IPS-20b (cell line): Measurements from ENCODE around the gene CAPN14.

Experiments used
- H3K27ac ChIP-seq: one replicate; pipeline ENCODE4 v1.5.1; 2013; ENCODE audit warnings: low read length
- H3K27me3 ChIP-seq: 2 replicates; pipeline ENCODE4 v1.6.1; 2013; ENCODE audit warnings: mild to moderate bottlenecking, low read length, inconsistent platforms; ENCODE audit not compliant: insufficient read depth
- H3K36me3 ChIP-seq: 2 replicates; pipeline ENCODE4 v1.6.1; 2013; ENCODE audit warnings: low read depth, mild to moderate bottlenecking, inconsistent platforms, low read length, moderate library complexity; ENCODE audit not compliant: insufficient read depth
- H3K4me1 ChIP-seq: 2 replicates; pipeline ENCODE4 v1.6.1; 2013; ENCODE audit warnings: mild to moderate bottlenecking, control low read depth, inconsistent platforms, low read length, moderate library complexity; ENCODE audit not compliant: insufficient read depth
- H3K4me3 ChIP-seq: 2 replicates; pipeline ENCODE4 v1.5.1; 2013; ENCODE audit warnings: mild to moderate bottlenecking, low read length, inconsistent platforms
- H3K9ac ChIP-seq: 2 replicates; pipeline ENCODE4 v1.6.1; 2013; ENCODE audit warnings: low read depth, mild to moderate bottlenecking, inconsistent platforms, low read length, moderate library complexity
- H3K9me3 ChIP-seq: 2 replicates; pipeline ENCODE4 v1.6.1; 2013; ENCODE audit warnings: mild to moderate bottlenecking, low read depth, low read length, inconsistent platforms; ENCODE audit not compliant: insufficient read depth

The CAPN14 gene

GRCh38 chr2:31233231-31233630, 15.9 kb upstream of the CAPN14 start:
- Histone ChIP-seq H3K9ac (no peak overlapping the region), H3K27me3 (peaks cover 13% of the 10 kb centered on the region), H3K4me1 (peaks cover 4% of the 10 kb centered on the region; the same call in 1 of the 2 replicates), H3K36me3 (no peaks in the 10 kb centered on the region), H3K27ac (no peak overlapping the region), H3K9me3 (no peaks in the 10 kb centered on the region), H3K4me3 (no peak overlapping the region)

- H3K4me1 ChIP-seq = peaks cover 4% of the 10 kb centered on the region; the same call in 1 of the 2 replicates
- H3K36me3 ChIP-seq = no peaks in the 10 kb centered on the region
- peaks cover 13% of the 10 kb centered on the region for H3K27me3 ChIP-seq
- H3K27ac ChIP-seq = no peak overlapping the region
- no peak overlapping the region for H3K4me3 ChIP-seq
- no peak overlapping the region for H3K9ac ChIP-seq
- no peaks in the 10 kb centered on the region for H3K9me3 ChIP-seq
These were observed 15.3 kb upstream of the CAPN14 start for GRCh38 chr2:31232586-31232985.

DNA sequence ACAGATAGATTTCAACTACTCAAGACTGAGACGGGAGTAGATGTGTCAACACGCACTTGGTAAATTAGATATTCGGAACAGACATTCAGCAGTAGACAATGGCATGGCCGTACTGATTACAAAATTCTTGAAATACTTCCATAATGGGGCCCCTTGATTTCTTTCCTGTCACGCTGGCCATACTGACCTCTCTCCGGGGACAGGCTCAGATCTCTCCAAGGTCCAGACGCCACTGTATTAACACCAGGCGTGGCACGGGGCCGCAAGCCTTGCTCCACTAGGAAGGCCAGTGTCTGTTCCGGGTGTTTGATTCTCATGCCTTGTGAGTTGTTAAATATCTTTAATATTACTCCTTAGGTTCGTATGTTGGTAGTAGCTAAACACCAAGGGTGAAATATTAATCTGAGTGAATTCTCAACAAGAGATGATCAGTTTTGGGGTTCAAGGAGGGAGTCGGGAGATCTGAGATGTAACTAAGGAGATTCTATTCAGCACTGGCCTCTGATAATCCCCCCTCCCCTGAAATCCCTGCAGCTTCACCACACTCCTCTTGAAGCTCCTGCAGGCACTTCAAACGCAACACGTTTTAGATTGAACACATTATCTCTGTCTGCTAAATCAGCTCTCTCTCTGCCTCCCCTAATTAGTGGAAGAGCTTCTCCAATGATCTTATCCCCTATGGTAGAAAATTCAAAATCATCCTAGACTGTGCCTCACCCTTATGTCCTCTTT, 14.4 kb upstream of the CAPN14 start:
- Histone ChIP-seq H3K27me3 (peaks cover 13% of the 10 kb centered on the region), H3K9me3 (no peaks in the 10 kb centered on the region), H3K27ac (no peak overlapping the region), H3K36me3 (no peaks in the 10 kb centered on the region), H3K4me3 (no peak overlapping the region), H3K9ac (no peak overlapping the region), H3K4me1 (peaks cover 4% of the 10 kb centered on the region; the same call in 1 of the 2 replicates)

DNA sequence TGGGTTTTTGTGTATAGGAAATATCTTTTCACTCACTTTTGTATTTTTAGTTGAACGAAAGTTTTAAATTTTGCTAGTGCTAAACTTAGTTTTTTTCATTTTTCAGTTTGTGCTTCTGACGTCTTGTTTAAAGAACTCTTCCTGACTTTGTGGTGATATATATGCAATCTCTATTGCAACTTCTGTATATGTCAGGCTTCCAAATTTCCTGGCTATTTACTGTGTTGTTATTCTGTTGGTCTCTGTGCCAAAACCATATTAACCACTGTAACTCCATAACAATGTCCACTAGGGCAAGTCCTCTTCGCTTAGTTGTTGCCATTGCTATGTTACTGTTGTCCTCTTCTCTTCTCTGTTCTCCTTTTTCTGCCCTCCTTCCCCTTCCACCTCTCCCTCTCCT, 13.4 kb upstream of the CAPN14 start:
- H3K4me1 ChIP-seq = peaks cover 4% of the 10 kb centered on the region; the same call in 1 of the 2 replicates
- H3K4me3 ChIP-seq = no peak overlapping the region
- no peak overlapping the region for H3K9ac ChIP-seq
- no peak overlapping the region for H3K27ac ChIP-seq
- no peaks in the 10 kb centered on the region for H3K9me3 ChIP-seq
- no peaks in the 10 kb centered on the region for H3K36me3 ChIP-seq
- peaks cover 13% of the 10 kb centered on the region for H3K27me3 ChIP-seq

DNA sequence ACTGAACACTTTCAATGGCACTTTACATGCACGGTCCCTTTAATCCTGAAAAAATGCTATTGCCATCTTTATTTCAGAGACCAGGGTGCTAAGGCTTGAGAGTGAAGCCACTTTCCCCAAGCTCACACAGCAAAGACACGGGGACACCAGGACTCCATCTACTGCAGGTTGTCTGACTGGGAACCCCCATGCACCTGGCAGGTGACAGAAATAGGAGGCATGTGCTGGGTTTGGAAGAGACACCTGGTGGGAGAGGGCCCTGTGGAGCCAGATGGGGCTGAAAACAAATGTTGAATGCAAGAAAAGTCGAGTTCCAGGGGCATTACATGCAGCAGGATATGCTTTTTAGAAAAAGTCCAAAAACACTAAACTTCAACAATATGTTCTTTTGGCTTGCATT, 11.4 kb upstream of the CAPN14 start:
- Histone ChIP-seq H3K4me1 (peaks cover 4% of the 10 kb centered on the region; the same call in 1 of the 2 replicates), H3K36me3 (no peaks in the 10 kb centered on the region), H3K9ac (no peak overlapping the region), H3K9me3 (no peaks in the 10 kb centered on the region), H3K27me3 (no peaks in the 10 kb centered on the region), H3K4me3 (no peak overlapping the region), H3K27ac (no peak overlapping the region)

DNA sequence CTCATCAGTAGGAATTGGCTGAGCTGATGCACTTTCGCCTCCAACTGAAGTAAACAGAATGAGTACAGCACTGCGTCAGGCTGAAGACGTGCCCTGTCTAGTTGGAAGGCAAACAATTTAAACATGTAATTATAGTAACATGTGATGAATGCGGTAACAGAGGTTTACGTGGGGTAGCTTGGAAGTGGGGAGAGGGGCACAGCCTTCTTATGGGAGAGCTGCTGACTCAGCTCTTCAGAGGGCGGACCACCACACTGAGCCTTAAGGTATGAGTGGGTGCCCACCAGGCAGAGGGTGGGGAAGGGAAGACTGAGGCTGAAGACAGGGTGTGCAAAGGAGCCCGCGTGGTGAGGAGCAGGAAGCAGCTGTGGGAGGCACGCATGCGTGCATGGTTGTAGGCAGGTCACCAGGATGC, 10.4 kb upstream of the CAPN14 start:
- H3K9ac ChIP-seq = no peak overlapping the region
- no peak overlapping the region for H3K4me3 ChIP-seq
- H3K27me3 ChIP-seq = no peaks in the 10 kb centered on the region
- no peaks in the 10 kb centered on the region for H3K4me1 ChIP-seq
- H3K36me3 ChIP-seq = no peaks in the 10 kb centered on the region
- H3K9me3 ChIP-seq = no peaks in the 10 kb centered on the region
- no peak overlapping the region for H3K27ac ChIP-seq

DNA sequence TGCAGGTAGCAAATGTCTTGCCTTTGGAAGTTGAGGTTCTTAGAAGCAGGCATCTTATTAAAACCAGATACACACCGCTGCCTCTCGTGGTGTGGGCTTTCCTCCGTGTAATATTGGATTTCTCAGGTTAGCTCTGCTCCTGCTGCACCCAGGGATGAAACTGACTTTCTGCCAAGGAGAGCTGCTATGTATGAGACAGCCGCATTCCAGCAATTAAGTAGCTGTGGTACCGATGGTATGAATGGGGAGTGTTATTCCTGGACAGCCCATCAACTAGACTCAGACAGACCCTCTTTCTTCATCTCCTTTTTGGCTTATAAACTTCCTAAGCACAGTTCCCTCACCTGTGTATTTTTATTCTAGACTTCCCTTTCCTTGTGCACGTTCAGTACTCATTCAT, 9.8 kb upstream of the CAPN14 start:
- Histone ChIP-seq H3K4me1 (no peaks in the 10 kb centered on the region), H3K27ac (no peak overlapping the region), H3K9ac (no peak overlapping the region), H3K9me3 (no peaks in the 10 kb centered on the region), H3K36me3 (no peaks in the 10 kb centered on the region), H3K4me3 (no peak overlapping the region), H3K27me3 (no peaks in the 10 kb centered on the region)

- Histone ChIP-seq H3K27ac (no peak overlapping the region), H3K36me3 (no peaks in the 10 kb centered on the region), H3K4me1 (no peaks in the 10 kb centered on the region), H3K9me3 (no peaks in the 10 kb centered on the region), H3K4me3 (no peak overlapping the region), H3K9ac (no peak overlapping the region), H3K27me3 (no peaks in the 10 kb centered on the region)
These were observed 9.0 kb upstream of the CAPN14 start for GRCh38 chr2:31226266-31226665.

DNA sequence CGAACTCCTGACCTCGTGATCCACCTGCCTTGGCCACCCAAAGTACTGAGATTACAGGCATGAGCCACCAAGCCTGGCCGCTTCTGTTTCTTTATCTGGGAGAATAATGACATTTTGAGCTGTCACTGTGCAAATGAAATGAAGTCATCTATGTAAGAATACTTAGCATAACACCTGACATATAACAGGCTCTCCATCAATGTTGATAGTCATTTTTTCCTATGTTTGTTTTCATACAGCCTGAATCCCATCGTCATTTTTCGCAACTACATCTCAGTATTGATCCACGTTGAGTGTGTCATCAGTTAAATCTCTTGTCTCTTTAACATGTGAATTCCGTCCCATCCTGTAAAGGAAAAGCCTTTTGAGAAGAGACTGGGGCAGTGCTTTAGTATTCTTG, 6.4 kb upstream of the CAPN14 start:
- no peak overlapping the region for H3K4me3 ChIP-seq
- H3K4me1 ChIP-seq = no peaks in the 10 kb centered on the region
- H3K27ac ChIP-seq = no peak overlapping the region
- no peaks in the 10 kb centered on the region for H3K27me3 ChIP-seq
- H3K9me3 ChIP-seq = no peaks in the 10 kb centered on the region
- H3K9ac ChIP-seq = no peak overlapping the region
- H3K36me3 ChIP-seq = no peaks in the 10 kb centered on the region

- Histone ChIP-seq H3K4me1 (no peaks in the 10 kb centered on the region), H3K36me3 (no peaks in the 10 kb centered on the region), H3K27me3 (no peaks in the 10 kb centered on the region), H3K27ac (no peak overlapping the region), H3K4me3 (no peak overlapping the region), H3K9me3 (no peaks in the 10 kb centered on the region), H3K9ac (no peak overlapping the region)
These were observed 5.7 kb upstream of the CAPN14 start for GRCh38 chr2:31223026-31223425.

DNA sequence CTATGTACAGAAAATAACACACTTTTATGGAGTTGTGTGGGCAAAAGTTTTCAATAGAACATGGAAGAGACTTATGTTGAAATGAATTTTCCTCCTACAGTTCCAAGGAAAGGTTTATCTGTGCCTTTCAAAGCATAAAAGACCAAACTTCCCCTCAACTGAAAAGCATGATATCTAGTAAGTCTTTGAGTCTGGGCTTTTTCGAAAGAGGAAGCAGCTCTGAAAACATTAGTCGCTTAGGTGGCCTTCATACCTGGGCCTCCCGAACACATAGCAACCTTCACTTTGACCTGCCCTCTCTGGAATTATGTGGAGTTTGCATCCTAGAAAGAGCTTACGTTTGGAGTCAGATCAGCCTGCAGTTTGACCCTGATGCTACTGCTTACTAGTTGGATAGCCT, 4.8 kb upstream of the CAPN14 start:
- Histone ChIP-seq H3K9me3 (no peaks in the 10 kb centered on the region), H3K27me3 (no peaks in the 10 kb centered on the region), H3K36me3 (no peaks in the 10 kb centered on the region), H3K9ac (no peak overlapping the region), H3K4me3 (no peak overlapping the region), H3K4me1 (no peaks in the 10 kb centered on the region), H3K27ac (no peak overlapping the region)

DNA sequence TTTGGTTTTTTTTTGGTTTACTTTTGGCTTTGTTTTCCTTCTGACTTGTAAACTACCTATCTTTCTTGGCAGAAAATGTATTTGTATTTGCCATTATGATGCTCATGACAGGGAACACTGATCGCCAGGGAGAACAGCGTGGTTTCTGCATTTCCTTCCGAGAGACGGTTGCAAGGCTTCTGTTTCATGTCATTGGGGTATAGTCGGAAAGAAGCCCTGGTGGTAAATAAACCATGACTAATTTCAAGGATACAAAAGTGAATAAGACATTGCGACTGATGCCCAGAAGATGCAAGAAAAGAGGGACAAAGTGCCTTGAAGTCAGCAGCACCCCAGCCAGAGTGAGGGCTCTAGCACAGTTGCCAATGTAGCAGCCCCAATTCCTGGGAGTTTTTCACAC, 4.2 kb upstream of the CAPN14 start:
- Histone ChIP-seq H3K36me3 (no peaks in the 10 kb centered on the region), H3K27me3 (no peaks in the 10 kb centered on the region), H3K9ac (no peak overlapping the region), H3K4me3 (no peak overlapping the region), H3K9me3 (no peaks in the 10 kb centered on the region), H3K27ac (no peak overlapping the region), H3K4me1 (no peaks in the 10 kb centered on the region)
